Superior temporal gyrus (tissue), 1 donor: ENCODE data around the gene ATXN2.

Experiments
- DNase-seq: peaks from one replicate; pipeline ENCODE4 v3.0.0-alpha.2; 2016; ENCODE audit errors: extremely low spot score

ATXN2 gene

DNA sequence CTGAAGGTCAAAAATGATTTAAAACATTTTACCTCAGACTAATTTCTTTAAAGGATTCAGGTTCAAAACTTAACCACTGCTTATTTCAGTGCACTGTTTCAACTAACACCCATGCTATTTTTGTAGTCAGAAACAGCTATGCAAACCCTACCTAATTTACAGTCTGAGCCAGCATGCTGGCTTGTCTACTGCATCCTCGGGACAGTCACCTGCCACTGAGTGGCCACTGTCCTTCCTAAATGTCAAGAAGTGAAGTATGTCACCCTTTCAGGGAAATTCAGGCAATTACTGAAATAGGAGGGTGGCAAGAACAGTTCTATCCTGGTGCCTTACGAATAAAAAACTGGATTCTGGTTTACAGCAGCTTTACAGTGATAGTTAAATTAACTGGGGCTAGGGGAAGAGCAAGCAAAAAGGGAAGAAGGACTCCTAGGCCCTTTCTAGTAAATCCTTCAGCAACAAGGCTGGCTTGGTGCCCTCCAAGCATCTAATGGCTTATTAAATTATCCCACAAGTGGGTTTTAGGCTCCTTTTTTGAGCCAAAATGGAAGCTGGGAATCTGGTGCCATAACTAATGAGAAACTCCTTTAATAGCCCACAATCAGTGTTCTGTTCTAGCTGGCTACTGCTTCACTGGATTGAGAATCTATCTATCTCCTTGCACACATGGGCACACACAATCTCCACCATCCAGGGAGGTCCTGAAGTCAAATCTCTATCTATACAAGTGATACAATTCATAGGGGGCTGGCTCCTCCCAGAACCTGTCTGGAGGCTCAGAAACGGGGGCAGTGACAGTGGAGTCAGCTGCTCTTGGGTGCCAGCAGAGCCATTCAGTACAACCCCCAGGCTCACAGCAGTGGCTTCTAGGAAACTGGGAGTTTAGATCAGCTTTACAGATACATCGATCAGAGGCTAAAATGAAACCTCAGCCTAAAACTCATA is 150.0 kb downstream of the ATXN2 start:
- DNase-seq, result no peak

DNA sequence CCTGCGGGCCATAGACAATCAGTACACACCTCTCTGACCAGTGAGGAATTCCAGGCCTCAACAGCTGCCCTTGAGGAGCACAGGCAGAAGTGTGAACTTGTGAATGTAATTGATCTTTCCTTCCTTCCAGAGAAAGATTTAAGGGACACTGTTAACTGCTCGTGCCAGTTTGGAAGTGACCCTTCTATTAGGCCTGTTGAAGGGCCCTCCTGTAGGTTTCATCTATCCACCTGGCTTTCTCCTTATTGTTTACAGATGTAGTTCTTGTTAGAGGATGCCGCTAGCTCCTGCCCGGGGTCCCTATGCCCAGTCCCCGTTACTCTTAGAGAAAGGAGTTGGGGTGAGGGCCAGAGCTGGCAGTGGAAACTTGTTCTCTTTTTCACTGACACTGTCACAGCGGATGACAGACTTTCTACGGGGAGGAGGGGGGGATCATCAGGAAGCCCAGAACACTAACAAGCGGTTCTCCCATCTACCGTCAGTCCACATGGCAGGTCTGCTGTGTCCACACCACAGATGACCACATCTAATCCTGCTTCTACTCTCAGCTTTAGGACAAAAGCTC is 150.8 kb downstream of the ATXN2 start:
- DNase-seq, result no peak

DNA sequence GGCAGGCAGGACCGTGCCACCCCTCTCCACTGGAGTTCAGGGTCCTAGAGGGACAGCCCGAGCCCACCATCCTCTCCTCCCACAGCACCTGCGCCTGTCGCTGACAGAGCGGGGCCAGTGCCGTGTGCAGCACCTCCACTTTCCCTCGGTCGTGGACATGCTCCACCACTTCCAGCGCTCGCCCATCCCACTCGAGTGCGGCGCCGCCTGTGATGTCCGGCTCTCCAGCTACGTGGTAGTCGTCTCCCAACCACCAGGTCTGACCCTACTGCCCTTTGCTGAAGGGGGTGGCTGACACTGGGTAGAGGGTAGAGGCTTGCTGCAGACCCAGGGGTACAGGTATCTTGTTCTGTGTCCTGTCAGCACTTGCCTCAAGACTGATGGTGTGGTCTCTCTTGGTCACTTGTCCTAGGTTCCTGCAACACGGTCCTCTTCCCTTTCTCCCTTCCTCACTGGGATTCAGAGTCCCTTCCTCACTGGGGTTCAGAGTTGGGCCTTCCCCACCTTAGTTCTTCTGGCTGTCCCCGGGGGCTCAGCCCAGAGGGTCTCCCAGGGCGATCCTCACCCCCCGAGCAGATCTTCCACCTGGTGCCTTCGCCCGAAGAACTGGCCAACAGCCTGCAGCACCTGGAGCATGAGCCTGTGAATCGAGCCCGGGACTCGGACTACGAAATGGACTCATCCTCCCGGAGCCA is 151.4 kb downstream of the ATXN2 start:
- no peak for DNase-seq

DNA sequence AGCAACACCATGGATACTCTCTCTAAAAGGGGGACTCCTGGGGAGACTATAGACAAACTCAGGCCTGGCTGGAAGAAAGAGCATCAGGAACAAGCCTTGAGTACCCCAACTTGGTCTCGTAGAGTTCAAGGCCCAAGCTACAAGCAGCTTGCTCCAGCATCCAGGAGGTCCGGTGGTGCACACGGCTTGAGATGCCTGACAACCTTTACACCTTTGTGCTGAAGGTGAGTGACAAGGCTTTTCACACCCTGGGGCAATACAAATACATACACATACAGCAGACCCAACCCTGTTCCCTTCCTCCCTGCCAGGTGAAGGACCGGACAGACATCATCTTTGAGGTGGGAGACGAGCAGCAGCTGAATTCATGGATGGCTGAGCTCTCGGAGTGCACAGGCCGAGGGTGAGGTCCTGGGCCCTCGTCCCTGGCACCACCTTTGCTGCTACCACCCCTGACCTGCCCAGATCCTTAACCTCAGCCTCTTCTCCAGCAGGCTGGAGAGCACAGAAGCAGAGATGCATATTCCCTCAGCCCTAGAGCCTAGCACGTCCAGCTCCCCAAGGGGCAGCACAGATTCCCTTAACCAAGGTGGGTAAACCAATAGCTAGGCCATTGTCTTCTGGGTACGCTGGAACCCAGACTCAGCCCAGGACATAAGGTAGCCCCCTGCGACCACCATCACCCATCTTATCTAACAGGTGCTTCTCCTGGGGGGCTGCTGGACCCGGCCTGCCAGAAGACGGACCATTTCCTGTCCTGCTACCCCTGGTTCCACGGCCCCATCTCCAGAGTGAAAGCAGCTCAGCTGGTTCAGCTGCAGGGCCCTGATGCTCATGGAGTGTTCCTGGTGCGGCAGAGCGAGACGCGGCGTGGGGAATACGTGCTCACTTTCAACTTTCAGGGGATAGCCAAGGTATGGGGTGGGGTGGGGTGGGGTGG is 152.2 kb downstream of the ATXN2 start:
- DNase-seq, result no peak

DNA sequence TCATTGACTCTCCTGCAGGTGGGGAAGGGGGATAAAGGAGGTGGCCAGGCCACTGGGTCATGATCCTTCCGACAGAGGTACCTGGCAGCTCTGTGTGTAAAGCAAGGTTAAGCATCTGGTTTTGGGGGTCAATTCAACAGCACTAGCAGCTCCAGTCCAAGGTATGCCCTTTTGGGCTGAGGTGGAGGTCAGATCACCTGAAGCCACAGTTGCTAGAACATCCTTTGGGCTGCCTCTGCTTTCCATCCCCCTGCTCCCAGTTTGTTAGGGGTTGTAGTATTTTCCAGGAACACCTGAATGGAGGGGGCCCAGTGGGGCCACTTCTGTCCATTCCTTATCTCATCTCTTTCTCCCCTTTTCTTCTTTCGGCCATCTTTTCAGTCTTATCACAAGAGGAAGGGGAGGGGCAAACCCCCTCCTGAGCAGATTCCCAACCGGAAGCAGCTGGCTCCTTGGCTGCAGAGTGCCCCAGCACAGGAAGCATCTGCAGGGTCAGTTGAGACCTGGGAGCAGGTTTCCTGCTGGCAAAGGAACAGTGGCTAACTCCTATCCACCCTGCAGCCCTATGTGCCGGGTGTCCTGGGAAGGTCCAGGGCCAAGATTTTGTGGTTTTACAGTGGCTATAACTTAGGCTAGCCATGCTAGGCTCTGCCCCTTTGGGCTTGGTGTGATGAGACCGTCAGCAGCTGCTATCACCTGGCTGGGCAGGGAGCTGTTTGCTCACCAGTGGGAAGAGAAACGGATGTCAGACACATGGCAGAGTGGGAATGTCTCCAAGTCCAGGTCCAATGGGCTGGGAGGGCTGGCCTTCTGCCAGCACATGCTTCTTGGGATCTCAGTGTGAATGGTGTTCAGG is 153.2 kb downstream of the ATXN2 start:
- no peak for DNase-seq

DNA sequence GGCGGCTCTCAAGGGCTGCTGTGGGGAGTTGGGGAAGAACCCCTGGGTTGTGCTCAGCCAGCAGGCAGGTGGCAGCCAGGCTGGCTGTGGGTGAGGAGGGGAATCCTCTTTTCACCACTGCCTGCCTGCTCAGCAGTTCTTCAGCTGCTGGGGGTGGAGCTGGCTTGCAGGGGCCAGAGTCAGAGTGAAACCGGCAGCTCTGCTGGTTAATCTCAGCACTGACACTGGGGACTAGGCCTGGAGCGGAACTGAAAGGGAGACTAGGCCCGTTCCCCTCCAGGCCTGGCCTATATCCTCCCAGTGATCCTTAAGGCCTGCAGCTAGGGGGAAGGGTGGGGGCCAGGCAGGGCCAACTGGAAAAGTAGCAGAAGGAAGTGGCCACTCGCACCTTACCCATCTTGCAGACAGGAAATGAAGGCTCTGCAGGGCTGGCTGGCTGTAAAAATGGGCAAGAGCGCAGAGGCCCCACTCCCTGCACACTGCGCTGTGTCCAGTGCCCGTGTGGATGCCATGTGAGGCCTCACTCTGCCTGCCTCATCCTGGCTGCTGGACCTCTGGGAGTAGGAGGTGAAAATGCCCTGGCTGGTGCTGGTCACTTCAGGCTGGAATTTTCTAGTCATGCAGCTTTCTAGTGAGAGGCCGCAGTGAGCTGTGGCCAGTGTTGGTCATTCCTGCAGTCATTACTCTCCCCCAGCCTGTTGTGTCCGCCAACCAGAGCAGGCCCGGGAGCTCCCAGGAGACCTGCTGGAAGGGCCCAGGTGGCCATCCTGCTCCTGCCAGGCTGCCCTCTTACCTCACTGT is 154.0 kb downstream of the ATXN2 start:
- peak; percentile 37 for DNase-seq

DNA sequence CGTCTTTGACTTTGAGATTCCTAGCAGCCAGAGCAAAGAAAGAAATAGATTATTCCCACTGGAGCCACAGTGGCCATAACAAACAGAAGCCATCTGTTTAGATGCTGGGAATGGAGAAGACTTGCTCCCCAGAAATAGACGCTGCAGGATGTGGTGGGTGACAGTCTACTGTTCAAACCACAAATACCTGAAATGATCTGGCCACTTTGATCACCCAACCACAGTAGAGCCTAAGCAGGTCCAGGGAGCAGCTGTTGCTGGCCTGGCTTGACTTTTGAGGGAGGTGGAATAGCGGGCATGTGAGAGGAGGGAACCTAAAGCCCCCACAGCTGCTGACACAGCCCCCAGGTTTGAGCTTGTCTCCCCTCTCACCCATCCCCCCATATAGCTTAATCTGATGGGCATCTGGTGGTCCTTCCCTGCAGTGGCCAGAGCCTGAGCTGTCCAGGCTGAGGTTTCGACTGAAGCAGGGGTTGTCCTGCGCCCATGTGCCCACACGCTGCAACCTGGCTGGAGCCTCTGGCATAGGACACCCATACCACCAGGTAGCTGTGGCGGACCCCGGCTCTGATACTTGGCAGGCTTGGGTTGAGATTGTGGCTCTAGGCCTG is 154.7 kb downstream of the ATXN2 start:
- DNase-seq, result no peak

DNA sequence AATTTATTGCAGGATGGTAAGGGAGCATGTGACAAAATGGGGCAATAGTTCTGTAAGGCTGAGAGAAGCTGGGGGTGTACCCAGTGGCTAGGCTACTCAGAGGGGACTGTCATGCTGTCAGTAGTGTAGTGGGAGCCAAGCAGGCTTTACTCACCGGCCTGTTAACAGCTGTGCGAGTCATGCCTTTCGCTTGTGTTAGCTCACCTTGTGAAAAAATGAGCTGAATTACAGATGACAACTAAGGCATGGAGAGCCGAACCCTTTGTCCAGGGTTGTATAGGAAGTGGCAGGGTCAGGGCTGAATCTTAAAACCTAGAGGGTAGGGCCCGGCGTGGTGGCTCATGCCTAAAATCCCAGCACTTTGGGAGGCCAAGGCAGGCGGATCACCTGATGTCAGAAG is 155.5 kb downstream of the ATXN2 start:
- no peak for DNase-seq

DNA sequence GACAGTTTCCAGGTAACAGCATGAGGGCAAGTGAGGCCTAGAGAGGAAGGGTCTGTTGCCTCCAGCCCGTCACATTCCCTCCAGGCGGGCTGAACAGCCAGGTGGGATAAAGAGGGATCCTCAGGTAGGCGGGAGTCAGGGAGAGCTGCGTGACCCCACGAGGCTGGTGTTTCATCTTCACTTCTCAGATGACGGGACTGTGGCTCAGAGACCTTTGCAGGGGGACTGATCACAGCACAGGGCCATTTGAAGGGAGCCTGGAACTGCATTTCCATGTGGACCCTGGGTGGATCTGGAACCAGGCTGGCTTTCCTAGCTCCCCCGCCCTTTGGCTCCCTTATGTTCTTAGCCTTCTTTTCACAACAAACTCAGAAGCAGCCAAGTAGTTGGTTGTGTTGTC is 156.0 kb downstream of the ATXN2 start:
- DNase-seq, result no peak

DNA sequence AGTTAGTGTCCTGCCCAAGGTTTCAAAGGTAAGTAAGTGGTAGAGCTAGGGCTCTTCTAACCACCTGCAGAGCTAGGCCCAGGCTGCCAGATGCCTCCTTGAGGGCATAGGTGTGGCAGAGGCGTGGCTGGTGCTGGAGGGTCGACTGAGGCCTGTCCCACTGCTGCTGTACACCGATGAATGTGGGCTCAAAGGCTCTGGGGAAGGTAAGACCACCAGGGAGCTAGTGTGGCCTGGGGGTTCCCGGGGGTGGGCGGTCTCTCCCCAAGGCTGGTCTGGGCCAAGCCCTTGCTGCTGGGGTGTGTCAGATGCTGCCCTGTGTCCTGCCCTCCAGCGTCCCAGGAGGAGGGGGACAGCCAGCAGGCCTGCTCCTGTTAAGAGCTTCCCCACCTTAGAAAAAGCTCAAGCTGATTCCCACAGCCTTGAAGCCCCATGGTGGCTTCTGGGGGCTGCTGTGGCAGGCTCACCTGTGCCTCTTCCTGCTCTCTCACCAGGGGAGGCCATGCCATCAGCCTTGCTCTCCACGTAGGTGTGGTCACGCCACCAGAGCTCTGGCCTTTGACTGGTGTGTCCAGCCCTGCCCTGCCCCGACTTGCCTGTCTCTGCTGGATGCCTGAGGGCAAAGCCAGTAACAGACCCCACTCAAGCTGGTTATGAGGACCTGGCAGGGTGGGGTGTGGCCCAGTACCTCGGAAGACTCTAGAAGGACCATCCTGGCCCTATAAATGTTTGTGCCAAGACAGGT is 156.6 kb downstream of the ATXN2 start:
- DNase-seq, result no peak

DNA sequence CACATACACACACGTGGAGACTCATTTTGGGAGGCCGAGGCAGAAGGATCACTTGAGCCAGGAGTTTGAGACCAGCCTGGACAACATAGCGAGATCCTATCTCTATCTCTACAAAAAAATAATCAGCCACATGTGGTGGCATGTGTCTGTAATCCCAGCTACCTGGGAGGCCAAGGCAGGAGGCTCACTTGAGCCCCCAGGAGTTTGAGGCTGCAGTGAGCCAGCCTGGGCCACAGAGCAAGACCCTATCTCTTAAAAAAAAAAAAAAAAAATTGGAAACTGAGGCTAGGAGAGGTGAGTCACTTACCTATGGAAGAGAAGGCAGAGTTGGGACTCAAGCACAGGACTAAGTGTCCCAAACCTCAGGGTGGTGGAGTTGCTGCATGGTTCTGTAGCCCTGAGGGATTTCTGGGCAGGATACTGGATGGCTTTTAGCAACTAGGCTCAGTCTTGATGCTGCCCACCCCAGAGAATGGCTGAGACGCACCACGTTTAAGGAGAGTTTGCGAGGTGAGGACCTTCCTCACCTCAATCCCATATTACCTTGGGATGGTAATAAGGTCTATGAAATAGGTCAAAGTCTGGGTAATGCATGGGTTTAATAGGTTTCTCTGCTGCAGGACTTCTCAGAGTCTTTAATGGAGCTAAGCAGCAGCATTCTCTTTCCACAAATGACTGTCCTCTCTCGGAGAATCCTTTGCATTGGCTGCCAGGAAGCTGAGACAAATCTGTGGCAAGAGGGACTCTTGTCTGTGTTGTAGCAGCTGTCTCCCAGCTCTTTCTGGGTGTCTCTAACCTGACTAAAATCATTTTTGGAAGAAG is 157.8 kb downstream of the ATXN2 start:
- DNase-seq, result no peak

DNA sequence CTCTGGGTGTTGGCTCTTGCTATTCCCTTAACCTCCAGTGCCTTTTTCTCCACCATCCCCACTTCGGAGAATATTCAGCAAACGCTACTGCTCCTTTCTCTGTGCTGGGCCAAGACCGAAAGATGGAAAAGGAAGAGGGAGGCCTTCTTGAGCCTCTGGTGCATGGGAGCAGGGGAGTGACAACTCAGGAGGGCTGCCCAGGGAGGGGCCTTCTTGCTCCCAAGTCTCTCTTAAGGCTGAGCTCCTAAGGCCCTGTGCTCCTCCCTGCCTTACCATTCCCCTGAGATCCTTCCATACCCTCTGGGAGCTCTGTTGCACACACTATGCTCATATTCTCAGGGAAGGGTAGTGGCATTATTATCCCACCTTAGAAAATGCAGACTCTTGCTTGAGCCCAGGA is 158.5 kb downstream of the ATXN2 start:
- DNase-seq, result no peak

DNA sequence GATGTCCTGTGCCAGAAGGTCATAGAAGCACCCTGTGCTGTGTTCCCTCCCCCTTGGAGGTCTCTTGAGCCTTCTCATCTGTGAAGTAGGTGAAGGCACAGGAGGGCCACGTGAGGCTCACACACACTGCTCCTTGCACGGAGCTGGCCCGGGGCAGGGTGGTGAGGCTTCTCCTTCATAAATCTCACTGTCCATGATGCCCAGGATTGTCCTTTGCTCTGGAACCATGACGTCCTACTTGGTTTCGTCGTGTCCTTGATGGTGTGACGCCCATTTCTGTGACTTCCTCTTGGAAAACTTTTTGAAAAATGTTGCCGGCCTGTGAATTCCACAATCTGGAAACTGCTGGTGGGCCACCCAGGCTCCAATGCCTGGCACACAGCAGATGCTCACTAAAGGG is 159.0 kb downstream of the ATXN2 start:
- no peak for DNase-seq

DNA sequence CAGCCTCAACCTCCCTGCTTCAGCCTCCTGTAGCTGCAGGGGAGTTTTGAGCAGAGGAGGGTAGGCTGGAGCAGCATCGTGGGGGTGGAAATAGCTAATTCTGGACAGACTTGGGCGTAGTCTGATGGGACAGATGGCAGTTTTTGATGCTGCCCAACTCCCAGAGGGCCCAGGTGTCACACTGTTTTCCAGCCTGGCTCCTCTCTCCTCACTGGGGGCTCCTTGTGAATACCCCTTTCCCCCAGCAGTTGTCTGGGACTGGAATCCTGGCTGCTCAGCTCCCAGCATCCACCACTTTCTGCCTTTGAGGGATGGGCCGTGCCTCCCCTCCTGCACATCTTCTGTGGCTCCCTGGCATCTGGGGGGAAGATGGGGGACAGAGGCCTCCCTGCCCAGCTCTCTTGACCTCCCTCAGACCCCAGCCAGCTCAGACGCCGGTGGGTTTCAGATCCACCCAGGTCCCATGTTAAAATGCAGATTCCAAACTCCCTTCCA is 159.4 kb downstream of the ATXN2 start:
- no peak for DNase-seq

DNA sequence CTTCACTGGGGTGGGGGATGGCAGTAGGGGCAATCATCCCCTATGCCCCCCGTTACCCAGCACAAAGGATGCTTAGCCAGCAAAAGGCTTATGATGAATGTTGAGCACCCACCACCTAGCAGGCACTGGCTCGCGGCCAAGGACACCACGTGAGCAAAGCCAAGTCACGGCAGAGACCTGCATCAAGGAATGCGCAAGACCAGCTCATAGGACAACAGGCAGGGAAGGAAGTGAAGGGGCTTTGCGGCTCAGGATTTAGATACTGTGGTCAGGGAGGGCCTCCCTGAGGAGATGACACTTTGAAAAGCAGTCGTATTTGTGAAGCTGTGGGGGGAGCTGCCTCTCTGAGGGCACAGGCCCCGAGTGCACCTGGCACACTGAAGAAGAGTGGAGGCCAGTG is 160.6 kb downstream of the ATXN2 start:
- DNase-seq, result no peak

DNA sequence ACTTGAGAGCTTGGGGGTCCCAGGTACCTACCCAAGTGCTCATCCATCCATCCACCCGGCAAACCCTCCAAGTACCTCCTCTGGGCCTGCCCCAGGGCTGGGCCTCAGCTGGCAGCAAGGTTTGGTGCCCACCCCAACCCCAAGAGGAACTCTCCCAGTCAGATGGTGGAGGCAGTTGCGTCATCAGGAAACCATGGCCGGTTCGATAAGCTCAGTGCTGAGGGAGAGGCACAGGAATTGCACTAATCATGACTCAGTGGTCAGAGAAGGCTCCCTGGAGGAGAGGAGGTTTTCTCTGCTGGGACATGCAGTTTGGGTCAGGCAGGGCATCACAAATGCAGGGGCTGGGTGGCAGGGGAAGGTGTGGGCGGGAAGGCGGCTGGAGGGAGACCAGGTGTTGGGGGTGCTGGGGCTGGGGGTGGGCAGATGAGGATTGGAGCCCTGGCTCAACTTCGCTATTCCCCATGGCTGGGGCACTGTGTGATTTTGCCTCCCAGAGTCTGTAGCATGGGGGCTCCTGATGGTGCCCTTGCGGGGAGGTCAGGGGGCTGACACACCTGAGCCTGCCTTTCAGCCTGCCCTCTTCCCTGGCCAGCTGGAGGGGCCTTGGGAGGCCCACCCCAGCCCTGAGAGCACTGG is 161.2 kb downstream of the ATXN2 start:
- no peak for DNase-seq

DNA sequence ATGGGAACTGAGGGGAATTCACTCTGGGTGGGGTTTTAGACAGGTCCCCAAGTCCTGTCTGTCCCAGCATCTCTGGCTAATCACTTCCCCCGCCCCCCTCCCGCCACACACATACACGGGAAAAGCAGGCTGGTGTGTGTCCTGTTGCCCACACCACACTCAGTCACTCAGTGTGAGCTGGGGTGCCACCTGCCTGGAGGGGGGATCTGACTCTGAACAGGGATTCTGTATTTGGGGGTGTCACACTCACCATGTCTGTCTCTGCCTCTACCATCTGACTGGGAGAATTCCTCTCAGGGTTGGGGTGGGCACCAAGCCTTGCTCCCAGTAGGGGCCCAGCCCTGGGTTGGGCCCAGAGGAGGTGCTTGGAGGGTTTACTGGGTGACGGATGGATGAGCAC is 162.3 kb downstream of the ATXN2 start:
- DNase-seq, result no peak
